H1 (cell line): Measurements from ENCODE around the gene RPN2. TPM values are rescaled to one million over a fixed set of nuclear protein-coding genes. Genes with fewer than 3 reads are reported as not detected.
A peak's percentile ranks its signal among the peaks of the same experiment; 100 is the strongest.

Source experiments
- CTCF ChIA-PET: fragments of 300-600 bp; sonication (Branson Sonifier 250); formaldehyde crosslinking; loops from one replicate; lab custom pipeline; 2021; ENCODE audit not compliant: partially characterized antibody; lab: Charles Lee
- POLR2A ChIA-PET: fragments of 300-600 bp; sonication (Branson Sonifier 250); formaldehyde crosslinking; loops from one replicate; lab custom pipeline; 2021; ENCODE audit warnings: inconsistent platforms; ENCODE audit not compliant: partially characterized antibody; lab: Charles Lee
- DNase-seq, 2 experiments: peaks; one replicate each; pipeline versions ENCODE4 v3.0.0 to v3.0.0-alpha.2; 2010 to 2022; ENCODE audit warnings: low spot score in 2 of 2, low read depth in 1 of 2, mixed read lengths in 1 of 2
- FAIRE-seq: peaks from 2 replicates; lab custom pipeline; 2011; peaks lifted over from hg19 to GRCh38; lab: Jason Lieb, UNC
- H2AFZ ChIP-seq: 2 replicates; pipeline ENCODE4 v1.8.1; 2012; ENCODE audit warnings: low read length, inconsistent platforms
- H2AK5ac ChIP-seq: 2 replicates; pipeline ENCODE4 v1.6.1; 2013; ENCODE audit warnings: low read depth, low read length
- H2BK120ac ChIP-seq: replicated peaks from 2 replicates; pipeline ENCODE3; 2013; ENCODE audit warnings: low read depth, low read length, inconsistent platforms
- H2BK12ac ChIP-seq: 2 replicates; pipeline ENCODE4 v1.6.1; 2013; ENCODE audit warnings: low read depth, low read length
- H2BK15ac ChIP-seq: 2 replicates; pipeline ENCODE4 v1.6.1; 2013; ENCODE audit warnings: low read length
- H2BK20ac ChIP-seq: 2 replicates; pipeline ENCODE4 v1.6.1; 2013; ENCODE audit warnings: low read length
- H2BK5ac ChIP-seq: 2 replicates; pipeline ENCODE4 v1.6.1; 2013; ENCODE audit warnings: low read depth, low read length
- H3K14ac ChIP-seq: 2 replicates; pipeline ENCODE4 v1.6.1; 2013; ENCODE audit warnings: inconsistent platforms; ENCODE audit not compliant: insufficient read length
- H3K18ac ChIP-seq: 2 replicates; pipeline ENCODE4 v1.6.1; 2013; ENCODE audit warnings: low read length; ENCODE audit errors: extremely low read depth
- H3K23ac ChIP-seq: 2 replicates; pipeline ENCODE4 v1.6.1; 2013; ENCODE audit warnings: inconsistent platforms; ENCODE audit not compliant: insufficient read length
- H3K23me2 ChIP-seq: 2 replicates; pipeline ENCODE4 v1.6.1; 2013; ENCODE audit warnings: low read depth, low read length
- H3K27ac ChIP-seq: 2 replicates; pipeline ENCODE4 v1.6.1; 2011; ENCODE audit warnings: low read depth, low read length, inconsistent platforms
- H3K27me3 ChIP-seq, 4 experiments: replicated peaks in 1 of 4; 1 replicate in 1 of 4; 2 replicates in 3 of 4; pipeline versions ENCODE4 v1.6.1 to v1.8.1; 2011 to 2013; ENCODE audit warnings: low read length in 3 of 4, mild to moderate bottlenecking in 3 of 4, inconsistent platforms in 2 of 4, mixed read lengths in 2 of 4, moderate library complexity in 1 of 4; ENCODE audit not compliant: control insufficient read depth in 3 of 4, insufficient read depth in 3 of 4; ENCODE audit errors: extremely low read depth in 1 of 4
- H3K36me3 ChIP-seq, 4 experiments: 2 replicates each; pipeline versions ENCODE4 v1.6.1 to v1.8.1; 2011 to 2013; ENCODE audit warnings: mild to moderate bottlenecking in 4 of 4, low read length in 3 of 4, moderate library complexity in 2 of 4, control low read depth in 1 of 4, inconsistent platforms in 1 of 4; ENCODE audit not compliant: insufficient read depth in 4 of 4, control insufficient read depth in 2 of 4
- H3K4ac ChIP-seq: replicated peaks from 2 replicates; pipeline ENCODE3; 2013; ENCODE audit warnings: low read length, low read depth, mixed read lengths, inconsistent platforms; ENCODE audit not compliant: insufficient read length
- H3K4me1 ChIP-seq, 4 experiments: replicated peaks in 1 of 4; 1 replicate in 1 of 4; 2 replicates in 3 of 4; pipeline versions ENCODE4 v1.6.1 to v1.8.1; 2011 to 2013; ENCODE audit warnings: low read length in 3 of 4, inconsistent platforms in 2 of 4, mixed read lengths in 1 of 4; ENCODE audit not compliant: insufficient read depth in 4 of 4, control insufficient read depth in 3 of 4
- H3K4me2 ChIP-seq, 2 experiments: 2 replicates each; pipeline versions ENCODE4 v1.6.1 to v1.8.1; 2011 to 2013; ENCODE audit warnings: low read depth in 2 of 2, low read length in 2 of 2, control low read depth in 1 of 2, inconsistent platforms in 1 of 2, mild to moderate bottlenecking in 1 of 2; ENCODE audit not compliant: insufficient read depth in 1 of 2
- H3K4me3 ChIP-seq, 4 experiments: fragments of 200-600, 300-600 bp in 1 of 4; sonication (generic), shearing (Covaris generic), sonication (Bioruptor Twin) in 1 of 4; 2 replicates each; pipeline versions ENCODE4 v1.5.1 to v1.8.1; 2011 to 2016; ENCODE audit warnings: low read length in 4 of 4, low read depth in 3 of 4, control low read depth in 2 of 4, inconsistent platforms in 2 of 4, mild to moderate bottlenecking in 2 of 4, mixed read lengths in 1 of 4, moderate library complexity in 1 of 4; ENCODE audit not compliant: insufficient read depth in 2 of 4; ENCODE audit errors: extremely low read depth in 1 of 4
- H3K56ac ChIP-seq: replicated peaks from 2 replicates; pipeline ENCODE3; 2013; ENCODE audit warnings: low read depth, mild to moderate bottlenecking, mixed read lengths, low read length, inconsistent platforms; ENCODE audit not compliant: insufficient read length
- H3K79me1 ChIP-seq: 2 replicates; pipeline ENCODE4 v1.6.1; 2013; ENCODE audit warnings: low read depth, low read length, control low read depth
- H3K79me2 ChIP-seq, 2 experiments: 2 replicates each; pipeline versions ENCODE4 v1.6.1 to v1.8.1; 2012 to 2013; ENCODE audit warnings: low read length in 2 of 2, mild to moderate bottlenecking in 2 of 2, inconsistent platforms in 1 of 2; ENCODE audit not compliant: insufficient read depth in 2 of 2, control insufficient read depth in 1 of 2
- H3K9ac ChIP-seq, 4 experiments: replicated peaks in 1 of 4; 1 replicate in 1 of 4; 2 replicates in 3 of 4; pipeline versions ENCODE4 v1.6.1 to v1.8.1; 2011 to 2013; ENCODE audit warnings: low read depth in 3 of 4, low read length in 3 of 4, control low read depth in 2 of 4, mild to moderate bottlenecking in 2 of 4, moderate library complexity in 2 of 4, inconsistent platforms in 1 of 4; ENCODE audit errors: extremely low read depth in 1 of 4
- H3K9me3 ChIP-seq, 2 experiments: 2 replicates each; pipeline versions ENCODE4 v1.6.1 to v1.8.1; 2012 to 2013; ENCODE audit warnings: mild to moderate bottlenecking in 2 of 2, moderate library complexity in 2 of 2, control low read depth in 1 of 2, inconsistent platforms in 1 of 2, low read depth in 1 of 2, low read length in 1 of 2, mixed read lengths in 1 of 2; ENCODE audit not compliant: insufficient read depth in 2 of 2
- H4K20me1 ChIP-seq, 2 experiments: replicated peaks in 1 of 2; 2 replicates each; pipeline versions ENCODE3 to v1.8.1; 2011 to 2013; ENCODE audit warnings: inconsistent platforms in 2 of 2, low read length in 2 of 2, mild to moderate bottlenecking in 1 of 2; ENCODE audit not compliant: insufficient read depth in 2 of 2, control insufficient read depth in 1 of 2
- H4K5ac ChIP-seq: 2 replicates; pipeline ENCODE4 v1.6.1; 2013; ENCODE audit warnings: low read length, low read depth, mixed read lengths, inconsistent platforms; ENCODE audit not compliant: insufficient read length
- H4K8ac ChIP-seq: 2 replicates; pipeline ENCODE4 v1.8.0; 2013; ENCODE audit warnings: mild to moderate bottlenecking, moderate library complexity, low read length, inconsistent platforms; ENCODE audit not compliant: insufficient read depth; ENCODE audit errors: extremely low read depth
- H4K91ac ChIP-seq: replicated peaks from 2 replicates; pipeline ENCODE3; 2013; ENCODE audit warnings: low read length, mixed read lengths, inconsistent platforms; ENCODE audit not compliant: insufficient read length
- BRCA1 ChIP-seq: IDR thresholded peaks from 2 replicates; pipeline ENCODE4 v1.6.1; 2012; ENCODE audit warnings: low read depth, low read length, improper control_type of control experiment
- CBX5 ChIP-seq: fragments of 300-800, 300-1000 bp; sonication (generic); IDR thresholded peaks from 2 replicates; pipeline ENCODE4 v1.7.1; 2016; ENCODE audit warnings: antibody characterized with exemption, low read length, low read depth
- FOSL1 ChIP-seq: IDR thresholded peaks from 2 replicates; pipeline ENCODE4 v1.6.1; 2011; ENCODE audit warnings: mild to moderate bottlenecking, low read depth, low read length, moderate library complexity; ENCODE audit not compliant: insufficient read depth
- KDM1A ChIP-seq: fragments of 200-600, 300-600 bp; sonication (generic); IDR thresholded peaks from 2 replicates; pipeline ENCODE4 v1.7.1; 2016; ENCODE audit warnings: mild to moderate bottlenecking, low read length, borderline replicate concordance
- KDM4A ChIP-seq: IDR thresholded peaks from one replicate; pipeline ENCODE4 v1.7.1; 2012; ENCODE audit warnings: low read depth, mild to moderate bottlenecking, moderate library complexity, low read length, inconsistent platforms; ENCODE audit not compliant: severe bottlenecking
- POLR2A ChIP-seq, 2 experiments: IDR thresholded peaks; 1 replicate in 1 of 2; 2 replicates in 1 of 2; pipeline ENCODE4 v1.6.1; 2011; ENCODE audit warnings: low read depth in 2 of 2, low read length in 2 of 2, mild to moderate bottlenecking in 2 of 2; ENCODE audit errors: control extremely low read depth in 1 of 2
- POLR2AphosphoS5 ChIP-seq: IDR thresholded peaks from 2 replicates; pipeline ENCODE4 v1.6.1; 2011; ENCODE audit warnings: low read depth, low read length
- RBBP5 ChIP-seq: IDR thresholded peaks from 2 replicates; pipeline ENCODE4 v1.7.1; 2012; ENCODE audit warnings: low read depth, mild to moderate bottlenecking, inconsistent platforms, low read length, moderate library complexity, borderline replicate concordance
- SIX5 ChIP-seq: IDR thresholded peaks from 2 replicates; pipeline ENCODE4 v1.6.1; 2011; ENCODE audit warnings: mild to moderate bottlenecking, low read depth, low read length
- SP4 ChIP-seq: IDR thresholded peaks from 2 replicates; pipeline ENCODE4 v1.6.1; 2012; ENCODE audit warnings: low read length, inconsistent platforms
- TAF1 ChIP-seq: IDR thresholded peaks from 2 replicates; pipeline ENCODE4 v1.6.1; 2011; ENCODE audit warnings: mild to moderate bottlenecking, low read depth, low read length
- TEAD4 ChIP-seq: IDR thresholded peaks from 2 replicates; pipeline ENCODE4 v1.6.1; 2012; ENCODE audit warnings: low read depth, low read length, inconsistent platforms, mixed read lengths
- WGBS, 2 experiments: shearing (Covaris generic) in 1 of 2; methylation state at CpG; one replicate each; pipeline versions ENCODE4 v1.1.6 to v1.1.7; 2013 to 2015; ENCODE audit warnings: low lambda C conversion rate in 2 of 2, mixed read lengths in 2 of 2, inconsistent platforms in 1 of 2, low coverage in 1 of 2, missing lambda C conversion rate in 1 of 2; ENCODE audit not compliant: insufficient replicate concordance in 2 of 2, insufficient coverage in 1 of 2, insufficient read length in 1 of 2; ENCODE audit errors: extremely low coverage in 1 of 2, missing lambda C conversion rate in 1 of 2; 5-methylcytosine and 5-hydroxymethylcytosine counted together
- polyA plus RNA-seq, 7 experiments: library from polyadenylated mRNA; depleted of rRNA in 3 of 7; stranded (reverse) in 5 of 7; unstranded in 2 of 7; fragments of >200 nt in 5 of 7; fragments of 200-250 nt in 2 of 7; gene quantifications; 1 replicate in 5 of 7; 2 replicates in 1 of 7; 4 replicates in 1 of 7; pipeline versions ENCODE4 v1.2.1 to v1.2.3, GENCODE V29; 2011 to 2013; ENCODE audit warnings: missing spikeins in 2 of 7, mixed read lengths in 2 of 7
- total RNA-seq: library from RNA; stranded (reverse); fragmentation: NEBNext Ultra II Directional; extraction: Animal tissue kit (Norgen Biotek cat#: 25700); gene quantifications from 2 replicates; pipeline ENCODE4 v1.2.1, GENCODE V29; 2021
- TF ChIP-seq, protein P1 (sequence below): IDR thresholded peaks from 2 replicates; pipeline ENCODE4 v1.6.1; 2012; ENCODE audit warnings: inconsistent platforms

RPN2 gene
- total and polyA plus RNA-seq, 2 of the 8 experiments (the other 6 are each of a cell fraction or from before 2014, with no cell fraction given) = 236 to 379 TPM

DNA sequence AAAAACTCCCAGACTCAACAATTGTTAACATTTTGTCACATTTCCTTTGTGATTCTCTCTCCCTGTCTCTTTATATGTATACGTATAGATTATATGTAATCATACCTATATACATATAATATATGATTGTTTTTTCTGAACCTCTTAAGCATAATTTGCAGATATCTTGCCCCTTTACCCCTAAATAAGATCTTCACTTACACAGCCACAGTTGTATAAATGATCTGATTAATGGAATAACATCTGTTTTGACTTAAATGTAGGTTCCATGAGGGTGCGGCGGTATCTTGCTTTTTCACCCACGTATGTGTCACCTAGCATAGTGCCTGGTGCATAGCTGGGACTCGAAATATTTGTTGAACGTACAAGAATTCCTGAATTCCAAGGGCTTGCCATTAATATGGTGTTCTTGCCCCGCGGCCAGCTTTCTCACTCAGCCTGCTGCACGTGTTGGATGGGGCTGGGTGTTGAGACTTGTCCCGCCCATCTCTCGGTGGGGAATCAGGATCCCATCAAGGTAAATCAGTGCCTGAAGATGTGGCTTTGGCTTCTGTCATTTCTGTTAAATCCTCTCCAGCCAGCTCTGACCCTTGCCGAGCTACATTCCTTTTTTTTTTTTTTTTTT is 99.9 kb downstream of the RPN2 start:
- Histone ChIP-seq H3K79me2 (no peaks in the 10 kb centered on the region), H4K5ac (no peak overlapping the region), H2AFZ (0 out of 2 replicates have a peak overlapping the region, but pooled peaks have one; percentile 6), H4K8ac (no peak overlapping the region), H3K9me3 (no peaks in the 10 kb centered on the region), H2BK5ac (no peak overlapping the region), H3K79me1 (no peaks in the 10 kb centered on the region), H3K36me3 (no peaks in the 10 kb centered on the region), H2AK5ac (no peak overlapping the region), H4K20me1 (no peaks in the 10 kb centered on the region), H3K27ac (no peak overlapping the region), H3K23ac (no peak overlapping the region), H3K4me3 (no peak overlapping the region), H3K14ac (no peak overlapping the region), H4K91ac (no peak overlapping the region), H3K4me2 (no peak overlapping the region), H2BK20ac (no peak overlapping the region), H3K4me1 (peaks cover 0 to 16% (median 0%) of the 10 kb centered on the region in 4 experiments; a peak in 2 of 7 replicates), H3K18ac (no peak overlapping the region), H3K27me3 (no peaks in the 10 kb centered on the region), H3K23me2 (no peaks in the 10 kb centered on the region), H3K4ac (no peak overlapping the region), H3K9ac (no peak overlapping the region), H2BK12ac (no peak overlapping the region), H2BK120ac (no peak overlapping the region), H2BK15ac (peak overlapping the region; percentile 53; the same call in 1 of the 2 replicates), H3K56ac (no peak overlapping the region)
- DNase-seq (no peak), FAIRE-seq (no peak)
- POLR2A ChIA-PET = interaction anchor here (0.9 to 2.0 kb wide), 4 partner anchors 10 to 117 kb away, joined by 3 to 11 read pairs (median 4); partner anchors contain the start of gene MANBAL
- WGBS, 2 experiments = 81% methylated on average over 12 of the region's 12 CpGs; no CpG with 5 or more reads in 1 of the 2 experiments
- CTCF ChIA-PET = interaction anchor here (0.7 to 8.2 kb wide), 11 partner anchors 10 to 268 kb away, joined by 3 to 91 read pairs (median 6); partner anchors contain the start of gene MANBAL
- TF ChIP-seq POLR2A (IDR thresholded peaks at IDR 0.05; ENCODE audit: control extremely low read depth in 1 of 2, low read depth in 2 of 2, low read length in 2 of 2) = no peak
- no peak for TF ChIP-seq FOSL1
- TF ChIP-seq TEAD4 = no peak
- TF ChIP-seq KDM1A = no peak
- no peak for TF ChIP-seq CBX5
- TF ChIP-seq RBBP5 = no peak
- no peak for TF ChIP-seq SIX5
- no peak for TF ChIP-seq KDM4A
- no peak for TF ChIP-seq TAF1
- TF ChIP-seq BRCA1 = no peak
- no peak for TF ChIP-seq SP4
- TF ChIP-seq POLR2AphosphoS5 = no peak
- TF ChIP-seq, protein P1, sequence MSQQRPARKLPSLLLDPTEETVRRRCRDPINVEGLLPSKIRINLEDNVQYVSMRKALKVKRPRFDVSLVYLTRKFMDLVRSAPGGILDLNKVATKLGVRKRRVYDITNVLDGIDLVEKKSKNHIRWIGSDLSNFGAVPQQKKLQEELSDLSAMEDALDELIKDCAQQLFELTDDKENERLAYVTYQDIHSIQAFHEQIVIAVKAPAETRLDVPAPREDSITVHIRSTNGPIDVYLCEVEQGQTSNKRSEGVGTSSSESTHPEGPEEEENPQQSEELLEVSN = 0 out of 2 replicates have a peak, but pooled peaks have one; percentile 24
